Vagina (tissue), 2 donors: ENCODE measurements around the gene ZBTB33.

Experiments
- POLR2A ChIP-seq, 2 donors: fragments of 450-650 bp; IDR thresholded peaks; one replicate each; pipeline ENCODE4 v1.6.1; 2017; ENCODE audit warnings: antibody characterized with exemption in 2 of 2, mild to moderate bottlenecking in 2 of 2, moderate library complexity in 2 of 2
- TF ChIP-seq, protein P1 (sequence below), 3 experiments: fragments of 450-650 bp in 2 of 3; fragments of 200-600 bp in 1 of 3; sonication (generic) in 1 of 3; IDR thresholded peaks; one replicate each; pipeline ENCODE4 v1.5.1; 2017 to 2019; ENCODE audit warnings: antibody characterized with exemption in 3 of 3, mild to moderate bottlenecking in 2 of 3, moderate library complexity in 2 of 3

DNA sequence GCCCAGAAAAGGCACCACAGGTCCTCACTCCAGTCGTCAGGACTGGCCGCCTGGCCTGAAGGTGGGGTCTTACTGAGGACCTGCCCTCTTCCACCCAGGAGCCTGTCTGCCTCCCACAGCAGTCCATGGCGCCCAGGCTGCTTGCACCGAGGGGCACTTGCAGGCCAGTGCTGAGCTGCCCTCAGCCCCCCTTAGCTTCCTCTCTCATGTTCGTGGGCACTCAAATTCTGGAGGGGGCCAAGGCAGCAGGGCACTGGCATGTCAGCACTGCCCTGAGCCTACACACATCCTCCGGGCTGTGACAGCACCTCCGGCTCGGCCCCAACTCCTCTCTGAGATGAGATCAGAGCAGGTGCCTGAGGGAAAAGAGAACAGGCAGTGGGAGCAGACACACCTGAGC is 27.2 kb upstream of the ZBTB33 start:
- no peak for TF ChIP-seq POLR2A (IDR thresholded peaks at IDR 0.05)
- TF ChIP-seq, protein P1, sequence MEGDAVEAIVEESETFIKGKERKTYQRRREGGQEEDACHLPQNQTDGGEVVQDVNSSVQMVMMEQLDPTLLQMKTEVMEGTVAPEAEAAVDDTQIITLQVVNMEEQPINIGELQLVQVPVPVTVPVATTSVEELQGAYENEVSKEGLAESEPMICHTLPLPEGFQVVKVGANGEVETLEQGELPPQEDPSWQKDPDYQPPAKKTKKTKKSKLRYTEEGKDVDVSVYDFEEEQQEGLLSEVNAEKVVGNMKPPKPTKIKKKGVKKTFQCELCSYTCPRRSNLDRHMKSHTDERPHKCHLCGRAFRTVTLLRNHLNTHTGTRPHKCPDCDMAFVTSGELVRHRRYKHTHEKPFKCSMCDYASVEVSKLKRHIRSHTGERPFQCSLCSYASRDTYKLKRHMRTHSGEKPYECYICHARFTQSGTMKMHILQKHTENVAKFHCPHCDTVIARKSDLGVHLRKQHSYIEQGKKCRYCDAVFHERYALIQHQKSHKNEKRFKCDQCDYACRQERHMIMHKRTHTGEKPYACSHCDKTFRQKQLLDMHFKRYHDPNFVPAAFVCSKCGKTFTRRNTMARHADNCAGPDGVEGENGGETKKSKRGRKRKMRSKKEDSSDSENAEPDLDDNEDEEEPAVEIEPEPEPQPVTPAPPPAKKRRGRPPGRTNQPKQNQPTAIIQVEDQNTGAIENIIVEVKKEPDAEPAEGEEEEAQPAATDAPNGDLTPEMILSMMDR (IDR thresholded peaks at IDR 0.05), result no peak
